GM23248 (cell line): Measurements from ENCODE around the gene ILF3. TPM values are rescaled to one million over a fixed set of nuclear protein-coding genes. Genes with fewer than 3 reads are reported as not detected.

Experiments used
- DNase-seq: peaks from one replicate; pipeline ENCODE4 v3.0.0-alpha.2; 2015
- H2AFZ ChIP-seq: fragments of 200-600 bp; sonication (generic); 2 replicates; pipeline ENCODE4 v1.6.1; 2016; ENCODE audit warnings: antibody characterized with exemption
- H3F3A ChIP-seq: fragments of 200-600 bp; sonication (generic); 2 replicates; pipeline ENCODE4 v1.6.1; 2016; ENCODE audit warnings: mild to moderate bottlenecking, antibody characterized with exemption, mixed run types; ENCODE audit not compliant: insufficient read depth
- H3K27ac ChIP-seq: fragments of 200-600 bp; sonication (generic); 2 replicates; pipeline ENCODE4 v1.5.1; 2016; ENCODE audit warnings: mild to moderate bottlenecking
- H3K27me3 ChIP-seq: fragments of 200-600 bp; sonication (generic); replicated peaks from 2 replicates; pipeline ENCODE4 v1.6.1; 2016; ENCODE audit warnings: mild to moderate bottlenecking; ENCODE audit not compliant: insufficient read depth
- H3K36me3 ChIP-seq: fragments of 200-600 bp; sonication (generic); 2 replicates; pipeline ENCODE4 v1.6.1; 2016; ENCODE audit warnings: low read depth, mild to moderate bottlenecking
- H3K4me1 ChIP-seq: fragments of 200-600 bp; sonication (generic); 2 replicates; pipeline ENCODE4 v1.6.1; 2016; ENCODE audit warnings: mild to moderate bottlenecking; ENCODE audit not compliant: insufficient read depth
- H3K4me2 ChIP-seq: fragments of 200-600 bp; sonication (generic); one replicate; pipeline ENCODE4 v1.6.1; 2016; ENCODE audit warnings: mild to moderate bottlenecking; ENCODE audit not compliant: unreplicated experiment
- H3K4me3 ChIP-seq: fragments of 200-600 bp; sonication (generic); 2 replicates; pipeline ENCODE4 v1.5.1; 2016; ENCODE audit warnings: mild to moderate bottlenecking
- H3K79me2 ChIP-seq: fragments of 200-600 bp; sonication (generic); 2 replicates; pipeline ENCODE4 v1.6.1; 2016; ENCODE audit warnings: mild to moderate bottlenecking; ENCODE audit not compliant: insufficient read depth
- H3K9ac ChIP-seq: fragments of 200-600 bp; sonication (generic); 2 replicates; pipeline ENCODE4 v1.6.1; 2016; ENCODE audit warnings: mild to moderate bottlenecking
- H3K9me2 ChIP-seq: fragments of 200-600 bp; sonication (generic); 2 replicates; pipeline ENCODE4 v1.6.1; 2016; ENCODE audit warnings: mixed run types, mild to moderate bottlenecking, moderate library complexity; ENCODE audit not compliant: insufficient read depth
- H3K9me3 ChIP-seq: fragments of 200-600 bp; sonication (generic); one replicate; pipeline ENCODE4 v1.6.1; 2017; ENCODE audit warnings: low read depth
- H4K20me1 ChIP-seq: fragments of 200-600 bp; sonication (generic); 2 replicates; pipeline ENCODE4 v1.6.0; 2016; ENCODE audit not compliant: insufficient read depth
- EZH2 ChIP-seq: fragments of 200-600 bp; sonication (generic); IDR thresholded peaks from 2 replicates; pipeline ENCODE4 v1.6.1; 2018; ENCODE audit warnings: antibody characterized with exemption, mild to moderate bottlenecking; ENCODE audit not compliant: insufficient read depth, poor library complexity, severe bottlenecking
- EZH2phosphoT487 ChIP-seq: fragments of 200-600 bp; sonication (generic); IDR thresholded peaks from 2 replicates; pipeline ENCODE4 v1.6.1; 2018; ENCODE audit warnings: antibody characterized with exemption, moderate library complexity, mild to moderate bottlenecking, low read depth; ENCODE audit not compliant: insufficient read depth
- WGBS, 2 experiments: methylation state at CpG; one replicate each; pipeline ENCODE4 v1.1.6; 2015 to 2017; ENCODE audit warnings: low lambda C conversion rate in 2 of 2, low coverage in 1 of 2; ENCODE audit errors: missing lambda C conversion rate in 2 of 2; 5-methylcytosine and 5-hydroxymethylcytosine counted together
- in situ Hi-C: fragments of 300-500 bp; cut with MboI; formaldehyde crosslinking; loops from 2 replicates; pipeline ENCODE4 v1.15.0; 2020
- polyA plus RNA-seq: library from polyadenylated mRNA; unstranded; fragments of >200 nt; fragmentation: Nextera tagmentation; extraction: Ambion mirVana; gene quantifications from 2 replicates; pipeline ENCODE4 v1.2.1, GENCODE V29; 2016
- total RNA-seq: library from RNA; depleted of rRNA; stranded (reverse); fragments of >200 nt; shearing (Covaris generic); gene quantifications from 2 replicates; pipeline ENCODE4 v1.2.3, GENCODE V29; 2014

Gene ILF3
- total and polyA plus RNA-seq, 2 experiments from 2014 or later = 75.5 to 80.1 TPM

DNA sequence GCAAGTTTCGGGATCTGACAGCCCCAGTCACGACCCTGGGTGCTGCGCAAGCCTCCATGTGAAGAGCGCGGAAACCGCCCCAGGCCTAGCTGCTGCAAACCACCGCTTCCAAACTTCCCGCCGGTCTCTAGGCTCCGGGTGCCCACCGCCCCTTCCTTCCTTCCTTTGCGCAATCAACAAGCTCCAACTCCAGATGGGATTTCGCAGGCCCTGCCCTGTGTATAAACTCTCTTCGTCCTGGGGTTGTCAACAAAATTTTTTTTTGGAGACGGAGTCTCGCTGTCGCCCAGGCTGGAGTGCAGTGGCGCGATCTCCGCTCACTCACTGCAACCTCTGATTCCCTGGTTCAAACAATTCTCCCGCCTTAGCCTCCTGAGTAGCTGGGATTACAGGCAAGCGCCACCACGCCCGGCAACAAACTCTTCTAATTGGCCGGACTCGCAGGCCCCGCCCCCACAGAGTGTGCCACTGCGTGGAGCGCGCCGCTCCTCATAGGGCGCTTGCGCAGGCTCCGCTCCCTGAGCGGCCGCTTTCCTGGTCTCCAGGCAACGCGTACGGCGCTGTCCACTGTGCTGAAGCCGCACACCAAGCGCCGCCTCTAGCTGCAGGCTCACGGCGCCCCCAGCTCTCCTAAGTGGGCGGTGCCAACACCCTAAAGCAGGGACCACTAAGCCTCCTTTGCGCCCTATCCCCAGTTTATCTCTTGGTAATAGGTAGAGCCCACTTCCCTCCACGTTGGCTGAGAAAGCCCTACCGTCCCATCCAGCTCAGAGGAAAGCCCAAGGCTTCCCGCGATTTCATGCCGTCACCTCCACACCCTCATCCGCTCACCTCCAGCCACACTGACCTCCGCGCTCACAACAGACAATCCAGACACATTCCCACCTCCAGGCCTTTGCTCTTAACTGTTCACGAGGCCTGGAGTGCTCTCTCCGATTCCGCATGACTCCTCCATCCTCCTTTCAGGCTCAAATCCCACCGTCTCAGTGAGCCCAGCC is 41.6 kb downstream of the ILF3 start:
- H3K27me3 ChIP-seq = no peaks in the 10 kb centered on the region
- no peaks in the 10 kb centered on the region for H3K36me3 ChIP-seq
- WGBS, 2 experiments = 18 to 19% methylated on average over 59 of the region's 59 CpGs
- H3K9me3 ChIP-seq = no peaks in the 10 kb centered on the region
- 0 out of 2 replicates have a peak overlapping the region, but pooled peaks have one; percentile 34 for H3K4me3 ChIP-seq
- H3K79me2 ChIP-seq = no peaks in the 10 kb centered on the region
- DNase-seq = peak; percentile 97
- no peak overlapping the region for H2AFZ ChIP-seq
- TF ChIP-seq EZH2phosphoT487 = no peak
- TF ChIP-seq EZH2 = no peak
- H3K9me2 ChIP-seq = no peaks in the 10 kb centered on the region
- in situ Hi-C loops = no loop called here
- H3K4me1 ChIP-seq = no peaks in the 10 kb centered on the region
- no peak overlapping the region for H3K9ac ChIP-seq
- no peak overlapping the region for H3K27ac ChIP-seq
- peaks cover 11% of the 10 kb centered on the region for H3F3A ChIP-seq
- no peaks in the 10 kb centered on the region for H4K20me1 ChIP-seq
- H3K4me2 ChIP-seq = peak overlapping the region; percentile 60

GRCh38 chr19:10699650-10700335 is 45.6 kb downstream of the ILF3 start:
- Histone ChIP-seq H3K36me3 (no peaks in the 10 kb centered on the region), H2AFZ (no peak overlapping the region), H3F3A (peaks cover 1% of the 10 kb centered on the region; the same call in 1 of the 2 replicates), H3K4me3 (no peak overlapping the region), H3K4me2 (no peak overlapping the region), H3K9me2 (no peaks in the 10 kb centered on the region), H3K27me3 (no peaks in the 10 kb centered on the region), H3K9me3 (no peaks in the 10 kb centered on the region), H3K4me1 (no peaks in the 10 kb centered on the region), H3K79me2 (peaks cover 3% of the 10 kb centered on the region; the same call in 1 of the 2 replicates), H4K20me1 (no peaks in the 10 kb centered on the region), H3K27ac (no peak overlapping the region), H3K9ac (no peak overlapping the region)
- TF ChIP-seq EZH2 = no peak
- TF ChIP-seq EZH2phosphoT487 = no peak
- WGBS, 2 experiments = 34 to 35% methylated on average over 15 of the region's 15 CpGs
- in situ Hi-C loops = no loop called here
- DNase-seq = peak; percentile 65

GRCh38 chr19:10701955-10702525 is 47.9 kb downstream of the ILF3 start:
- WGBS, 2 experiments = 10 to 11% methylated on average over 21 to 24 of the region's 24 CpGs
- H3F3A ChIP-seq = no peaks in the 10 kb centered on the region
- peak overlapping the region; percentile 92 for H3K9ac ChIP-seq
- DNase-seq = peak; percentile 40
- H3K4me3 ChIP-seq = peak overlapping the region; percentile 94
- H3K27me3 ChIP-seq = no peaks in the 10 kb centered on the region
- H2AFZ ChIP-seq = peak overlapping the region; percentile 99
- no peaks in the 10 kb centered on the region for H3K9me2 ChIP-seq
- H3K4me2 ChIP-seq = peak overlapping the region; percentile 91
- 0 out of 2 replicates have a peak overlapping the region, but pooled peaks have one; percentile 59 for H3K27ac ChIP-seq
- no peaks in the 10 kb centered on the region for H3K36me3 ChIP-seq
- TF ChIP-seq EZH2 (no peak), EZH2phosphoT487 (no peak)
- H3K79me2 ChIP-seq = peaks cover 3% of the 10 kb centered on the region; the same call in 1 of the 2 replicates
- H3K4me1 ChIP-seq = no peaks in the 10 kb centered on the region
- no peaks in the 10 kb centered on the region for H3K9me3 ChIP-seq
- H4K20me1 ChIP-seq = no peaks in the 10 kb centered on the region
- in situ Hi-C loops = no loop called here

GRCh38 chr19:10706990-10707389 is 52.8 kb downstream of the ILF3 start:
- no peaks in the 10 kb centered on the region for H3K36me3 ChIP-seq
- DNase-seq = no peak
- H2AFZ ChIP-seq = no peak overlapping the region
- no peak overlapping the region for H3K9ac ChIP-seq
- H3F3A ChIP-seq = no peaks in the 10 kb centered on the region
- no peaks in the 10 kb centered on the region for H3K27me3 ChIP-seq
- no peaks in the 10 kb centered on the region for H3K4me1 ChIP-seq
- no peaks in the 10 kb centered on the region for H4K20me1 ChIP-seq
- no peak overlapping the region for H3K27ac ChIP-seq
- in situ Hi-C loops = no loop called here
- 91 to 96% methylated on average over 12 of the region's 12 CpGs for WGBS, 2 experiments
- no peak overlapping the region for H3K4me2 ChIP-seq
- H3K9me3 ChIP-seq = no peaks in the 10 kb centered on the region
- H3K9me2 ChIP-seq = no peaks in the 10 kb centered on the region
- no peak overlapping the region for H3K4me3 ChIP-seq
- peaks cover under 1% of the 10 kb centered on the region; the same call in 1 of the 2 replicates for H3K79me2 ChIP-seq
- TF ChIP-seq EZH2 (no peak), EZH2phosphoT487 (no peak)
